ENCODE measurements around the gene IL1RAPL2.

- no peak for TF ChIP-seq CTCF (IDR thresholded peaks at IDR 0.05)
- TF ChIP-seq POLR2A (IDR thresholded peaks at IDR 0.05) = no peak
Measured at GRCh38 chrX:105477351-105477750, 911.4 kb downstream of the IL1RAPL2 start.

All from thyroid gland (tissue), 4 donors.